ENCODE results near the gene TAF8.

The TAF8 gene

GRCh38 chr6:42128460-42129359 is 78.4 kb downstream of the TAF8 start:
- DNase-seq, result no peak

GRCh38 chr6:42129360-42129676 is 79.0 kb downstream of the TAF8 start:
- no peak for DNase-seq

DNA sequence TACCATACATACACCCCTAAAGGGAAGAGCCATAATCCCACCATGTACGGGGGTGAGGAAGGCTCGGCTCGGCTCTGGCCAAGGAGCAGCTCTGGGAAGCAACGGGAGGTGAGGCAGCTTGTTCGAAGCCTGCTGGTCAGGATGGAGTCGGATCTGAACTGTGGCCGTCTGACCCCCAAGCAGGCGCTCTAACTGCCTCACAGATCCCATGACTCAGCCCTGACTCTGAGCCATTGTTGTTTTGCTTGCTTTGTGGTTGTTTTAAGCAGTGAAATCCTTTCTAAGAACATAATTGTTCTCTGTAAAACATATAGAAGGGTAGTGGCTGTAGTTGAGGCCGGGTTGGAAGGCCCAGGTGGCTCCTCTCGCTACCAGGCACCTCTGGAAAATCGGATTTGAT is 81.2 kb downstream of the TAF8 start:
- no peak for DNase-seq

GRCh38 chr6:42133926-42134325 is 83.6 kb downstream of the TAF8 start:
- no peak for DNase-seq

DNA sequence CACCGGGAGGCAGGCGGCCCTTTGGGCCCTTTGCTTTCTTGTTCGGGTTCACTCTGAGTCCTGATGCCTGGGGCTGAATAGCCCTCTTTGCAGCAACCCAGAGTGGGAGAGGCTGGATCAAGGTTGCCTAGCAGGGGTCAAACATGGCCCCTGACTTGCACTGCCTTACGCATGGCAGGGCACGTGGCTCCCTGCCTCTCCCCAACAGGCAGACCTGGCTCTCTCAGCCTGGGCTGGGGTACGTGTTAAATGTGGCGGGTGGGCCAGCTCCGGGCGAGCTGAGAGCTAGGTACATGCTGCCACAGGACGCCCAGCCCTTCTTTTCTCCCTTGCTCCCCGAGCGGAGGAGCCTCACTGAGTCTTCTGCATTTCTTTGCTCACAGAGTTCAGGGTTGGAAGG is 84.8 kb downstream of the TAF8 start:
- DNase-seq, result no peak

GRCh38 chr6:42135722-42136121 is 85.4 kb downstream of the TAF8 start:
- no peak for DNase-seq

- no peak for DNase-seq
Measured at GRCh38 chr6:42136508-42137193, 86.3 kb downstream of the TAF8 start.

All from SHP77 treated with DMSO at 0.1 percent for 48 hours (cell line).